Ishikawa (cell line): ENCODE measurements around the gene NRXN3.

ENCODE experiments used
- EP300 ChIP-seq: IDR thresholded peaks from 2 replicates; pipeline ENCODE4 v1.6.1; 2012; ENCODE audit warnings: borderline replicate concordance
- FOXM1 ChIP-seq: IDR thresholded peaks from 2 replicates; pipeline ENCODE4 v1.6.1; 2012; ENCODE audit warnings: low read depth, borderline replicate concordance
- NFIC ChIP-seq: IDR thresholded peaks from 2 replicates; pipeline ENCODE4 v1.6.1; 2012
- RAD21 ChIP-seq: IDR thresholded peaks from 2 replicates; pipeline ENCODE4 v1.6.1; 2012; ENCODE audit warnings: low read depth
- YY1 ChIP-seq: IDR thresholded peaks from 2 replicates; pipeline ENCODE4 v1.6.1; 2012; ENCODE audit warnings: low read depth

DNA sequence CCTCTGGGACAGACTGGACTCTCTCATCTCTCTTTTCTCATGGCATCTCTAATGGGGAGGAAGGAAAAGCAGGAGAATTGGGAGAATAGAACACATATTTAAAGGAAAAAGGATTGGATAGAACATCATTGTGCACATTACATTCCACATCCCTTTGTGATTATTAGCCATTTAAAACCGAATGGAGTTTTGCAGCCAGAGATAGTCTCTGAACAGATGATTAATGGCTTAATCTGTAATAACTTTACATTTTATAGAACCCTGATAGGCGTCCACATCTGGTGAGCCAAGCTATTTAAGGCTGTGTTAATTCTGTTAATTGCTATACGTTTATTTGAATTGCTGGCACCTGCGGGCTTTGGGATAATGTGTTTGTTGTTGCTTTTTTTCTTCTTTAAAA, 487.3 kb downstream of the NRXN3 start:
- TF ChIP-seq NFIC (no peak), YY1 (no peak), RAD21 (no peak), EP300 (no peak), FOXM1 (no peak)
